ENCODE measurements around the gene RPP38.

The RPP38 gene

DNA sequence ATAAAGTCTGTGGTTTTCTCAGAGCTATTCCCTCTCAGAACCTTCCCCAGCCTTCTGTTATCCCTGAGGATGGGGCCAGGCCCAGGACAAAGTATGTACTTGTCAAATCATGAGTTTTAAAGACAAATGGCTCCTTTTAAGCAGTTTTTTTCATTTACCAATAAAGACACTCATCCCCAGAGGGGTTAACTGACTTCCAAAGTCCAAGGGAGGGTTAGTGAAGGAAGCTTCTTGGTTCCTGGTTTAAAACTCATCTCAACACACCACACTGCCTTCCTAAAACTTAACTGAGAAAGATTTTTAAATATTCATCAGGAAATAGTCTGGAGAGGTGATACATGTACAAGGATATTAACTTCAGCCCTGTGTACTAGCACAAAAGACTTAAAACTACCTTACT, 55.4 kb downstream of the RPP38 start:
- DNase-seq (ENCODE audit: low read depth in 2 of 2) = no peak

All from stimulated activated CD4-positive, alpha-beta T cell treated with anti-CD3 and anti-CD28 coated beads, Interleukin-15, amount 100 ng/mL, for 48 hours (primary cell).